GM21423 (cell line): Measurements from ENCODE around the gene ADPRHL1.
"Not testable (repeated sequence)": the region's sequence is repeated elsewhere in the genome, so short reads cannot be mapped to it uniquely, and the experiment has no call there.

ENCODE experiments used
- ATAC-seq: cut with Tn5 transposase; IDR thresholded peaks from one replicate; pipeline ENCODE4 v1.9.1; 2021; ENCODE audit warnings: mild to moderate bottlenecking, moderate library complexity; ENCODE audit not compliant: unreplicated experiment

The ADPRHL1 gene

DNA sequence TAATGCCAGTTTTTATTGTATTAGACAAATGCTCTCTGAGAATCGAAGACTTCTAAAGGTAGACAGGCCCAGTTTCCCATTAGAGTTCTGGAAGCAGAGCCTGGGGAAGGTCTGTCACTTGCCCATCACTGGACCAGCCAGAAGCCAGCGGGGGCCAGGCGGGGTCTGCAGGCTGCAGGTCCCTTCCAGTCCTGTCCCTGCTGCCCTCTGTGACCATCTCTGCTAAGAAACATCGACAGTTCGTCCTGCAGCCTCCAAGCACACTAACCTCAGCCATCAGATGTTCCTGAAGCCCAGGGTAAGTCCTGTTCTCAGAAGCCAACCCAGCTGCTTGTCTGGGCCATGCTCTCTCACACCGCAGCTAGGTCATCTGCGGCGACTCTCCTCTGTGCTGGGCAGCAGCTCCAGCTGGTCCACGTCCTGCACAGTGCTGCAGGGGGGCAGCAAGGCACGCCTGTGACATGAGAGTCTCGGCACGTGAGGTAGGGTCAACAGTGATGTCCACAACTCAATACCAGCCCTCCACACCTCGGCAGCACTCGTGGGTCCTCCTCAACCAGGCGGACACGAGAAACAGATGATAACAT is 2.9 kb upstream of the ADPRHL1 start:
- ATAC-seq: no peak

DNA sequence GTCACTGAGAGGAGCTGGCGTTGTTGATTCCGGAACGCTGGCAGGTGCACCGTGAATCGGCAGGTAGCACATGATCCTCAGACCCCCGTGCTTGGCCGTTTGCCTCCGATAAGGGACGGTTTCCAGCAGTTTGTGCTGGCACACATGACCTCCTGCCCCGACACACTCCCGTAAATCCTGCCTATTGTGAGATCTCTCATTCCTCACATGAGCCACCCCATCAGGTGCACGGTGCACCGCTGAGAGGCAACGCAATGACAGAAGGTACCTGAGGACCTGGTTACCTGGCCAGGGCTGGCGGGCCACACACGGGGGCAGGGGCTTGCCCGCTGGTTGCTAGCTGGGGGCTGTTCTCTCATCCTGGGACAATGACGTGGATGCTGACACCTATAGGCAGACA is 2.1 kb upstream of the ADPRHL1 start:
- ATAC-seq: no peak

GRCh38 chr13:113454936-113455335 is 1.6 kb upstream of the ADPRHL1 start:
- no peak for ATAC-seq

GRCh38 chr13:113452466-113452865 is 822 bp downstream of the ADPRHL1 start:
- no peak for ATAC-seq

GRCh38 chr13:113451951-113452421 is 1.3 kb downstream of the ADPRHL1 start:
- no peak for ATAC-seq

DNA sequence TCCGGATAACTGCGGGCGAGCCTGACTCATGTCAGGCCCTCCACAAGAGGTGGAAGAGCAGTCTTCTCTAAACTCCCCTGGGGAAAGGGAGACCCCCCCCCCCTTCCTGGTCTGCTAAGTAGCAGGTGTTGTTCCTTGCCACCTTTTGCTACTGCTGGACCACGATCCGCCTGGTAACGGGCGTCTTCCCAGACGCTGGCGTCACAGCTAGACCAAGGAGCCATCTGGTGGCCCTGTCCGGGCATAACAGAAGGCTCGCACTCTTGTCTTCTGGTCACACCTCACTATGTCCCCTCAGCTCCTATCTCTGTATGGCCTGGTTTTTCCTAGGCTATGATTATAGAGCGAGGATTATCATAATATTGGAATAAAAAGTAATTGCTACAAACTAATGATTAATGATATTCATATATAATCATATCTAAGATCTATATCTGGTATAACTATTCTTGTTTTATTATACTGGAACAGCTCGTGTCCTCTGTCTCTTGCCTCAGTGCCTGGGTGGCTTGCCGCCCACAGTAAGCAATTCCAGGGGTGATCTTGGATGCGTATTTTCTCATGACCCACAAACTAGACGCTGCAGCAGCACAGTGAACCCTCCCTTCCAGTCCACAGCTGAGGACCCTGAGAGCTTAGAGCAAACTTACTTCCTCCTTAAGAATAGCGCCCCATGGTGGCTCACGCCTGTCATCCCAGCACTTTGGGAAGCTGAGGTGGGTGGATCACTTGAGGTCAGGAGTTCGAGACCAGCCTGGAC is 2.2 kb downstream of the ADPRHL1 start:
- not testable (repeated sequence) for ATAC-seq

GRCh38 chr13:113450348-113450744 is 2.9 kb downstream of the ADPRHL1 start:
- not testable (repeated sequence) for ATAC-seq

- ATAC-seq: no peak
Observed at GRCh38 chr13:113449693-113450347, 3.5 kb downstream of the ADPRHL1 start.

- ATAC-seq: no peak
Observed at GRCh38 chr13:113448885-113449692, 4.2 kb downstream of the ADPRHL1 start.

- ATAC-seq: no peak
Observed at GRCh38 chr13:113448545-113448884, 4.8 kb downstream of the ADPRHL1 start.

DNA sequence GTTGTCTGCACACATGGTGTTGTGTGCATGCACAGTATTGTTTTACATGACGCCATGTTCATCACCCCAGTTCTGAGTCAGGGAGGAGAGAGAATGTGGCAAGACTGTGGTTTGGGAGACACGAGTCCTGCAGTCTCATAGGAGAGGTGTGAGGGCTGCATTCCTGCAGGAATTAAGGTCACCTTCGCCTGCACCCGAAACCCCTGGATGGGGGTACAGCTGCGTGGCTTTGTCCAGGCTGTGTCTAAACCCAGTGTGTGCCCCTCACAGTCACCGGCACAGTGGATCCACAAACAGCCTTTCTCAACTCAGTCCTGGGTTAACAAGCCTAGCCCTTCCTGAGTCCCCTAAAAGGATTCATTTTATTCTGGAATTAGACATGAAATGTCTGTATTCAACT is 5.7 kb downstream of the ADPRHL1 start:
- no peak for ATAC-seq

GRCh38 chr13:113446488-113446854 is 6.8 kb downstream of the ADPRHL1 start:
- no peak for ATAC-seq

DNA sequence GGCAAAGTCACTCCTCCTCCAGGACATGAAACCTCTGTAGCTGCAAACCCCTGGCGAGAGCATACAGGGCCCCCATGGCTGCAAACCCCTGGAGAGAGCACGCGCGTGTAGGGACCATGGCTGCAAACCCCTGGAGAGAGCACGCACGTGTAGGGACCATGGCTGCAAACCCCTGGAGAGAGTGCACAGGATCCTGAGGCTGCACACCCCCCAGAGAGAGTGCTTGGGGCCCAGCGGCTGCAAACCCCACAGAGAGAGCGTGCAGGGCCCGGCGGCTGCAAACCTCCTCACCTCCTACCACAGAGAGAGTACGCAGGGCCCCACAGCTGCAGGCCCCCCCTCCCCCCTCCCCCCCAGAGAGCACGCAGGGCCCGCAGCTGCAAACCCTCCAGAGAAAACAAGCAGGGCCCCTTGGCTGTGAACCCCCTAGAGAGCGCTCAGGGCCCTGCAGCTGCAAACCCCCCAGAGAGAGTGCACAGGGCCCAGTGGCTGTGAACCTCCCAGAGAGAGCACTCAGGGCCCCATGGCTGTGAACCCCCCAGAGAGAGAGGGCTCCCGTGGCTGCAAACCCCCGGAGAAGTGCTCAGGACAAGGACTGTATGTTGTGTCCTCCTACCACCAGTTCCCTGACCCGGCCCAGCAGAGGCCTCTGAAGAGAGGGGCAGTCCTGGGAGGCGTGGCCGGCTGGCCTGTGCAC is 7.3 kb downstream of the ADPRHL1 start:
- peak; percentile 55 for ATAC-seq

GRCh38 chr13:113443991-113444390 is 9.3 kb downstream of the ADPRHL1 start:
- no peak for ATAC-seq

GRCh38 chr13:113442985-113443362 is 10.3 kb downstream of the ADPRHL1 start:
- no peak for ATAC-seq

- ATAC-seq: no peak
Observed at GRCh38 chr13:113442354-113442984, 10.8 kb downstream of the ADPRHL1 start.

DNA sequence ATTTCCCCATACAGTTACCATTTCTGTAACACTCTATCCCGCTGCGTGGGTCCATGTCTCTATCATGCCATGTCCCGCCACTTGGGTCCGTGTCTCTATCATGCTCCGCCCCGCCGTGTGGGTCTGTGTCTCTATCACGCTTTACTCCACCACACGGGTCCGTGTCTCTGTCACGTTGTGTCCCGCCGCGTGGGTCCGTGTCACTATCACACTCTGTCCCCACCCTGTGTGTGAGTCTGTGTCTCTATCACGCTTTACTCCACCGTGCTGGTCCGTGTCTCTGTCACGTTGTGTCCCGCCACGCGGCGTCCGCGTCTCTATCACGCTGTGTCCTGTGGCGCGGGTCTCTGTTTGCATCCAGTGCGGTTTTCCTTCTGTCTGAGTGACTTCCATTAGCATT is 11.6 kb downstream of the ADPRHL1 start:
- no peak for ATAC-seq

GRCh38 chr13:113437408-113438010 is 15.8 kb downstream of the ADPRHL1 start:
- no peak for ATAC-seq

DNA sequence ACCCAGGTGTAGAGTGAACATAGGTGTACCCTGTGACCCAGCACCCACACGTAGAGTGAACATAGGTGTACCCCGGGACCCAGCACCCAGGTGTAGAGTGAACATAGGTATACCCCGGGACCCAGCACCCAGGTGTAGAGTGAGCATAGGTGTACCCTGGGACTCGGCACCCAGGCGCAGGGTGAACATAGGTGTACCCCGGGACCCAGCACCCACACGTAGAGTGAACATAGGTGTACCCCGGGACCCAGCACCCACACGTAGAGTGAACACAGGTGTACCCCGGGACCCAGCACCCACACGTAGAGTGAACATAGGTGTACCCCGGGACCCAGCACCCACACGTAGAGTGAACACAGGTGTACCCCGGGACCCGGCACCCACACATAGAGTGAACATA is 16.4 kb downstream of the ADPRHL1 start:
- not testable (repeated sequence) for ATAC-seq

DNA sequence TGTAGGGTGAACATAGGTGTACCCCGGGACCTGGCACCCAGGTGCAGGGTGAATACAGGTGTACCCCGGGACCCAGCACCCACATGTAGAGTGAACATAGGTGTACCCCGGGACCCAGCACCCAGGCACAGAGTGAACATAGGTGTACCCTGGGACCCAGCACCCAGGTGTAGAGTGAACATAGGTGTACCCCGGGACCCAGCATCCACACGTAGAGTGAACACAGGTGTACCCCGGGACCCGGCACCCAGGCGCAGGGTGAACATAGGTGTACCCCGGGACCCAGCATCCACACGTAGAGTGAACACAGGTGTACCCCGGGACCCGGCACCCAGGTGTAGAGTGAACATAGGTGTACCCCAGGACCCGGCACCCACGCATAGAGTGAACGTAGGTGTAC is 17.4 kb downstream of the ADPRHL1 start:
- not testable (repeated sequence) for ATAC-seq
